HEK293T (cell line): ENCODE data around the gene GJB4.

ENCODE experiments used
- ARNT ChIP-seq: fragments of 450-650 bp; IDR thresholded peaks from 2 replicates; pipeline ENCODE4 v1.6.1; 2017; ENCODE audit warnings: mild to moderate bottlenecking
- BHLHE40 ChIP-seq: fragments of 450-650 bp; IDR thresholded peaks from 2 replicates; pipeline ENCODE4 v1.6.1; 2016; ENCODE audit warnings: mild to moderate bottlenecking, moderate library complexity, borderline replicate concordance
- CTBP1 ChIP-seq: fragments of 450-650 bp; IDR thresholded peaks from 2 replicates; pipeline ENCODE4 v1.6.1; 2016; ENCODE audit warnings: borderline replicate concordance
- FOXM1 ChIP-seq: fragments of 450-650 bp; IDR thresholded peaks from 2 replicates; pipeline ENCODE4 v1.6.1; 2017; ENCODE audit warnings: mild to moderate bottlenecking, borderline replicate concordance
- SP1 ChIP-seq: fragments of 450-650 bp; IDR thresholded peaks from 2 replicates; pipeline ENCODE4 v1.6.1; 2017
- SUZ12 ChIP-seq: fragments of 450-650 bp; IDR thresholded peaks from 2 replicates; pipeline ENCODE4 v1.6.1; 2016; ENCODE audit warnings: mild to moderate bottlenecking
- ZNF384 ChIP-seq: fragments of 450-650 bp; IDR thresholded peaks from 2 replicates; pipeline ENCODE4 v1.6.1; 2016

GRCh38 chr1:34803770-34804169 lies 44.2 kb downstream of the GJB4 start:
- no peak for TF ChIP-seq SUZ12
- no peak for TF ChIP-seq SP1
- no peak for TF ChIP-seq ARNT
- no peak for TF ChIP-seq BHLHE40
- TF ChIP-seq CTBP1, result no peak
- TF ChIP-seq ZNF384, result no peak
- TF ChIP-seq FOXM1, result no peak
